ENCODE results near the gene MAP1A.

DNA sequence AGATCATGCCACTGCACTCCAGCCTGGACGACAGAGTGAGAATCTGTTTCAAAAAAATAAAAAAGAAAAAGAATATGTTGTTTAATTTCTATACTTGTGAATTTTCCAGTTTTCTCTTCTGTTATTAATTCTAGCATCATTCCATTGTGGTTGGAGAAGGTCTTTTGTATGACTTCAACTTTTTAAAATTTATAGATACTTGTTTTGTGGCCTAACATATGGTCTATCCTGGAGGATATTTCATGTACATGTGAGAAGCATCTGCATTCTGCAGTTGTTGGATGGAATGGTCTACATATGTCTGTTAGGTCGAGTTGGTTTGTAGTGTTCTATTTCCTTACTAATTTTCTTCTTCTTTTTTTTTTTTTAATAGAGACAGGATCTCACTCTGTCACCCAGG, 35.6 kb downstream of the MAP1A start:
- no peak for TF ChIP-seq POLR2A (IDR thresholded peaks at IDR 0.05; ENCODE audit: low read length)
- TF ChIP-seq, protein P1, sequence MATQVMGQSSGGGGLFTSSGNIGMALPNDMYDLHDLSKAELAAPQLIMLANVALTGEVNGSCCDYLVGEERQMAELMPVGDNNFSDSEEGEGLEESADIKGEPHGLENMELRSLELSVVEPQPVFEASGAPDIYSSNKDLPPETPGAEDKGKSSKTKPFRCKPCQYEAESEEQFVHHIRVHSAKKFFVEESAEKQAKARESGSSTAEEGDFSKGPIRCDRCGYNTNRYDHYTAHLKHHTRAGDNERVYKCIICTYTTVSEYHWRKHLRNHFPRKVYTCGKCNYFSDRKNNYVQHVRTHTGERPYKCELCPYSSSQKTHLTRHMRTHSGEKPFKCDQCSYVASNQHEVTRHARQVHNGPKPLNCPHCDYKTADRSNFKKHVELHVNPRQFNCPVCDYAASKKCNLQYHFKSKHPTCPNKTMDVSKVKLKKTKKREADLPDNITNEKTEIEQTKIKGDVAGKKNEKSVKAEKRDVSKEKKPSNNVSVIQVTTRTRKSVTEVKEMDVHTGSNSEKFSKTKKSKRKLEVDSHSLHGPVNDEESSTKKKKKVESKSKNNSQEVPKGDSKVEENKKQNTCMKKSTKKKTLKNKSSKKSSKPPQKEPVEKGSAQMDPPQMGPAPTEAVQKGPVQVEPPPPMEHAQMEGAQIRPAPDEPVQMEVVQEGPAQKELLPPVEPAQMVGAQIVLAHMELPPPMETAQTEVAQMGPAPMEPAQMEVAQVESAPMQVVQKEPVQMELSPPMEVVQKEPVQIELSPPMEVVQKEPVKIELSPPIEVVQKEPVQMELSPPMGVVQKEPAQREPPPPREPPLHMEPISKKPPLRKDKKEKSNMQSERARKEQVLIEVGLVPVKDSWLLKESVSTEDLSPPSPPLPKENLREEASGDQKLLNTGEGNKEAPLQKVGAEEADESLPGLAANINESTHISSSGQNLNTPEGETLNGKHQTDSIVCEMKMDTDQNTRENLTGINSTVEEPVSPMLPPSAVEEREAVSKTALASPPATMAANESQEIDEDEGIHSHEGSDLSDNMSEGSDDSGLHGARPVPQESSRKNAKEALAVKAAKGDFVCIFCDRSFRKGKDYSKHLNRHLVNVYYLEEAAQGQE (IDR thresholded peaks at IDR 0.05): no peak
- TF ChIP-seq, protein P2, sequence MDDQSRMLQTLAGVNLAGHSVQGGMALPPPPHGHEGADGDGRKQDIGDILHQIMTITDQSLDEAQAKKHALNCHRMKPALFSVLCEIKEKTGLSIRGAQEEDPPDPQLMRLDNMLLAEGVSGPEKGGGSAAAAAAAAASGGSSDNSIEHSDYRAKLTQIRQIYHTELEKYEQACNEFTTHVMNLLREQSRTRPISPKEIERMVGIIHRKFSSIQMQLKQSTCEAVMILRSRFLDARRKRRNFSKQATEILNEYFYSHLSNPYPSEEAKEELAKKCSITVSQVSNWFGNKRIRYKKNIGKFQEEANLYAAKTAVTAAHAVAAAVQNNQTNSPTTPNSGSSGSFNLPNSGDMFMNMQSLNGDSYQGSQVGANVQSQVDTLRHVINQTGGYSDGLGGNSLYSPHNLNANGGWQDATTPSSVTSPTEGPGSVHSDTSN (IDR thresholded peaks at IDR 0.05): no peak
- no peak for TF ChIP-seq SMC3 (IDR thresholded peaks at IDR 0.05)
- TF ChIP-seq JUNB (IDR thresholded peaks at IDR 0.05): no peak
- TF ChIP-seq, protein P3, sequence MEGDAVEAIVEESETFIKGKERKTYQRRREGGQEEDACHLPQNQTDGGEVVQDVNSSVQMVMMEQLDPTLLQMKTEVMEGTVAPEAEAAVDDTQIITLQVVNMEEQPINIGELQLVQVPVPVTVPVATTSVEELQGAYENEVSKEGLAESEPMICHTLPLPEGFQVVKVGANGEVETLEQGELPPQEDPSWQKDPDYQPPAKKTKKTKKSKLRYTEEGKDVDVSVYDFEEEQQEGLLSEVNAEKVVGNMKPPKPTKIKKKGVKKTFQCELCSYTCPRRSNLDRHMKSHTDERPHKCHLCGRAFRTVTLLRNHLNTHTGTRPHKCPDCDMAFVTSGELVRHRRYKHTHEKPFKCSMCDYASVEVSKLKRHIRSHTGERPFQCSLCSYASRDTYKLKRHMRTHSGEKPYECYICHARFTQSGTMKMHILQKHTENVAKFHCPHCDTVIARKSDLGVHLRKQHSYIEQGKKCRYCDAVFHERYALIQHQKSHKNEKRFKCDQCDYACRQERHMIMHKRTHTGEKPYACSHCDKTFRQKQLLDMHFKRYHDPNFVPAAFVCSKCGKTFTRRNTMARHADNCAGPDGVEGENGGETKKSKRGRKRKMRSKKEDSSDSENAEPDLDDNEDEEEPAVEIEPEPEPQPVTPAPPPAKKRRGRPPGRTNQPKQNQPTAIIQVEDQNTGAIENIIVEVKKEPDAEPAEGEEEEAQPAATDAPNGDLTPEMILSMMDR (IDR thresholded peaks at IDR 0.05): no peak
- TF ChIP-seq HOXA7 (CRISPR knock-in tag; IDR thresholded peaks at IDR 0.05): no peak
- no peak for TF ChIP-seq JUN (IDR thresholded peaks at IDR 0.05)
- no peak for TF ChIP-seq RCOR1 (IDR thresholded peaks at IDR 0.05; ENCODE audit: low read depth, low read length)
